Panc1 (cell line): ENCODE results near the gene UBE2O.

Experiments
- CTCF ChIP-seq: fragments of 450-650 bp; IDR thresholded peaks from 2 replicates; pipeline ENCODE4 v1.5.1; 2017; ENCODE audit warnings: mild to moderate bottlenecking
- SIN3A ChIP-seq: IDR thresholded peaks from 2 replicates; pipeline ENCODE4 v1.6.1; 2012; ENCODE audit warnings: low read depth, mild to moderate bottlenecking, low read length, moderate library complexity, borderline replicate concordance; ENCODE audit not compliant: insufficient read depth

GRCh38 chr17:76383546-76384221, 69.3 kb downstream of the UBE2O start:
- TF ChIP-seq SIN3A (no peak), CTCF (no peak; the same call in 1 of the 2 replicates)
